ENCODE results near the gene KIAA0825.

KIAA0825 gene

GRCh38 chr5:94243612-94244011 is 374.8 kb downstream of the KIAA0825 start:
- H3K4me3 ChIP-seq (ENCODE audit: low read depth, low read length), result no peak overlapping the region
- no peak for TF ChIP-seq CTCF (IDR thresholded peaks at IDR 0.05; ENCODE audit: borderline replicate concordance, insufficient read depth, low read depth, low read length)

- no peak for TF ChIP-seq CTCF (IDR thresholded peaks at IDR 0.05; ENCODE audit: borderline replicate concordance, insufficient read depth, low read depth, low read length)
- H3K4me3 ChIP-seq (ENCODE audit: low read depth, low read length), result no peak overlapping the region
Observed at GRCh38 chr5:94240993-94241651, 377.3 kb downstream of the KIAA0825 start.

- no peak for TF ChIP-seq CTCF (IDR thresholded peaks at IDR 0.05; ENCODE audit: borderline replicate concordance, insufficient read depth, low read depth, low read length)
- H3K4me3 ChIP-seq (ENCODE audit: low read depth, low read length), result no peak overlapping the region
Observed at GRCh38 chr5:94240596-94240992, 377.8 kb downstream of the KIAA0825 start.

GRCh38 chr5:94240134-94240533 is 378.3 kb downstream of the KIAA0825 start:
- H3K4me3 ChIP-seq (ENCODE audit: low read depth, low read length), result no peak overlapping the region
- TF ChIP-seq CTCF (IDR thresholded peaks at IDR 0.05; ENCODE audit: borderline replicate concordance, insufficient read depth, low read depth, low read length), result no peak

- H3K4me3 ChIP-seq (ENCODE audit: low read depth, low read length), result no peak overlapping the region
- TF ChIP-seq CTCF (IDR thresholded peaks at IDR 0.05; ENCODE audit: borderline replicate concordance, insufficient read depth, low read depth, low read length), result no peak
Observed at GRCh38 chr5:94239266-94239665, 379.1 kb downstream of the KIAA0825 start.

- no peak overlapping the region for H3K4me3 ChIP-seq (ENCODE audit: low read depth, low read length)
- no peak for TF ChIP-seq CTCF (IDR thresholded peaks at IDR 0.05; ENCODE audit: borderline replicate concordance, insufficient read depth, low read depth, low read length)
Observed at GRCh38 chr5:94234987-94235386, 383.4 kb downstream of the KIAA0825 start.

GRCh38 chr5:94228791-94229190 is 389.6 kb downstream of the KIAA0825 start:
- H3K4me3 ChIP-seq (ENCODE audit: low read depth, low read length), result no peak overlapping the region
- TF ChIP-seq CTCF (IDR thresholded peaks at IDR 0.05; ENCODE audit: borderline replicate concordance, insufficient read depth, low read depth, low read length), result no peak

Measured in GM12875 (cell line).